ENCODE measurements around the gene IFIT1B.
"Not testable (repeated sequence)": the region's sequence is repeated elsewhere in the genome, so short reads cannot be mapped to it uniquely, and the experiment has no call there.

The IFIT1B gene

DNA sequence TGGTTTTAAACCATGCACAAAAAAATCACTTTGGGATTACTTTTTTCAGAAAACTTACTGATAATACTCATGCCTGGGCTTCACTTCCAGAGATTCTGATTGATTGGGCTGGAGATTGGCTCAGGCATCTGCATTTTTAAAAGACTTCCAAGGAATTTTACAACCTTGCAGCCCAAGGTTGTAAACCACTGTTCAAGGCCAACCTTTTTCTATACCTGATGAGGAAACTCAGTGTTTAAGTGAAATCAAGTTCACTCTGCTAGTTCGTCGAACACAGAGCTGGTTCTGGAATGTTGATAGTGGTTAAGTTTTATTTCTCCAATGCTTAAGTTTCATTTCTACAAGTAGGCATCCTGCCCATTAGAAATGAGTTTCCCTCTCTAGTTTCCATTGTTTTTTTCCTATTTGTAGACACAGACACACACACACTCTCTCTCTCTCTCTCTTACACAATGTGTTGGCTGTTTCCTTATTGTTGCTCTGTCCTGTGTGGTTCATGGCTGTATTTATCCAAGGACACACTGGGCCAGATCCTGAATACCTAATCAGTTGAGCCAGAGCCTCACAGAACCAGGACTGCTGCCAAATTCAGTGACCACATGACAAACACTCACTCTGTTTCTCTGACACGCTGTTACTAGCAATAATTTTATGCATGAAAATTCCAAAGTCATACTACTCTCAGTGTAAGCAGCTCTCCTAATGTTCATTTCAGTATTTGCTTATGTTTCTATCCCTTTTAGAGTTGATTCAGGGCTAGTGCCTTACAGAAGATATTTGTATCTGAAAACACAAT lies 3.7 kb upstream of the IFIT1B start:
- H3K4me1 ChIP-seq (ENCODE audit: insufficient read depth, low read length) = peaks cover 14% of the 10 kb centered on the region
- H3K27me3 ChIP-seq (ENCODE audit: insufficient read depth, low read length) = no peaks in the 10 kb centered on the region
- no peak overlapping the region for H3K4me3 ChIP-seq (ENCODE audit: low read length)
- no peaks in the 10 kb centered on the region for H3K9me3 ChIP-seq (ENCODE audit: low read length)
- H2AFZ ChIP-seq (ENCODE audit: low read depth, low read length) = no peak overlapping the region
- H3K36me3 ChIP-seq (ENCODE audit: insufficient read depth, low read length) = no peaks in the 10 kb centered on the region

- Histone ChIP-seq H3K36me3 (ENCODE audit: insufficient read depth, low read length) (no peaks in the 10 kb centered on the region), H3K4me3 (ENCODE audit: low read length) (no peak overlapping the region), H3K9me3 (ENCODE audit: low read length) (no peaks in the 10 kb centered on the region), H3K27me3 (ENCODE audit: insufficient read depth, low read length) (no peaks in the 10 kb centered on the region), H3K4me1 (ENCODE audit: insufficient read depth, low read length) (peaks cover 10% of the 10 kb centered on the region), H2AFZ (ENCODE audit: low read depth, low read length) (no peak overlapping the region)
Measured at GRCh38 chr10:89374713-89375141, 3.1 kb upstream of the IFIT1B start.

GRCh38 chr10:89379103-89379502 lies 1.2 kb downstream of the IFIT1B start:
- Histone ChIP-seq H2AFZ (ENCODE audit: low read depth, low read length) (no peak overlapping the region), H3K36me3 (ENCODE audit: insufficient read depth, low read length) (no peaks in the 10 kb centered on the region), H3K4me3 (ENCODE audit: low read length) (no peak overlapping the region), H3K9me3 (ENCODE audit: low read length) (no peaks in the 10 kb centered on the region), H3K4me1 (ENCODE audit: insufficient read depth, low read length) (peaks cover 7% of the 10 kb centered on the region), H3K27me3 (ENCODE audit: insufficient read depth, low read length) (no peaks in the 10 kb centered on the region)

DNA sequence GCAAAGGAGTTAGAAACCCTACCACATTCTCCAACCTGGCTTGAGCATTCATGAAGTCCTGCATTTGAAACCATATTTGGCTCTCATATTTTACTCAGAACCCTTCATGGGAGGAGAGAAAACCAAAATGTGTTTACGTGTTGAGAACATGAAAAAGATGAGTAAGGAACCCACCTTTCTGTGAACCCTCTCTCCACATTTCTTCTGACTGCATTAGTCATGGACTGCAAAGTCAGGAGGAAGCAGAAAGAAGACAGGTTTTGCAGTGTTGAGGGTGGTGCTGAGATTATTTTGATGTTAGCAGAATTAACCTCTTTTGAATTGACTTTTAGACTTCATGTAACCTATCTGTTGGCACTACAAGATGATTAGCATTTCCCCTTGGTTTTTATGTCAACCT lies 4.9 kb downstream of the IFIT1B start:
- Histone ChIP-seq H3K4me3 (ENCODE audit: low read length) (no peak overlapping the region), H3K4me1 (ENCODE audit: insufficient read depth, low read length) (no peaks in the 10 kb centered on the region), H3K27me3 (ENCODE audit: insufficient read depth, low read length) (no peaks in the 10 kb centered on the region), H2AFZ (ENCODE audit: low read depth, low read length) (no peak overlapping the region), H3K9me3 (ENCODE audit: low read length) (no peaks in the 10 kb centered on the region), H3K36me3 (ENCODE audit: insufficient read depth, low read length) (no peaks in the 10 kb centered on the region)

DNA sequence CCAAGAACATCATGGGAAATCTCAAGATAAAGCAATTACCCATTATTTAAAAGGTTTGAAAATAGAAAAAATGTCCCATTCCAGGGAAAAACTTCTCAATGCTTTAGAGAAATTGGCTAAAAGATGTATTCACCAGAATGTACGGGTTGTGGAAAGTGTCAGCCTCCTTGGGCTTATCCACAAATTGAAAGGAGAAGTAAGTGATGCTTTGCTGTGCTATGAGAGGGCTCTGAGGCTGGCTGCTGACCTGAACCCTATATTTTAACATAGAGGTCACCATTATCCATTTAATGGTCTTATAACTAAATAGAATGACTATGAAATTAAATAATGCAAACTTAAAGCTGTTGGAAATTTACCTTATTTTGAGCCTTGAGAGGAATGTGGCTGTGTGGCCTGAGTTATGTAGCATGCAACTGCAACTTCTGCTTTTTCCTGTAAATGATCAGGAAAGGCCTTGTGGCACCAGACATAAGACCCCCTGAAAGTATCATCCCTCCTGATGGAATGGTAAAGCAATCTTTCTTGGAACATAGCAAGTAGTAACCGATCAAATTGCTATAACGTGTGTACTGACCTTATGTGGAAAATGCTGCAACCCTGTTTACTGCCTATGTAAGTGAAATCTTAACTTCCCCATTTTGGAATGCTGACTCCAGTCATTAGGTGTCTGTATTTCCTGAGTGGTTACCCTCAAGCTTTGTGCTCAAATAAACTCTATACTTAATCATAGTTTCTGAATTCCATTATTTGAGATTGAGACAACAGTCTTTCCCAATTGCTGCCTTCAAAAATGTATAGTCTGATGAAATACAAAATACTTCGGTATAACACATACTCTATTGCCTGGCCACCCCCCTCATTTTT lies 6.9 kb downstream of the IFIT1B start:
- no peaks in the 10 kb centered on the region for H3K4me1 ChIP-seq (ENCODE audit: insufficient read depth, low read length)
- no peaks in the 10 kb centered on the region for H3K27me3 ChIP-seq (ENCODE audit: insufficient read depth, low read length)
- H3K9me3 ChIP-seq (ENCODE audit: low read length) = no peaks in the 10 kb centered on the region
- H2AFZ ChIP-seq (ENCODE audit: low read depth, low read length) = no peak overlapping the region
- no peak overlapping the region for H3K4me3 ChIP-seq (ENCODE audit: low read length)
- no peaks in the 10 kb centered on the region for H3K36me3 ChIP-seq (ENCODE audit: insufficient read depth, low read length)

DNA sequence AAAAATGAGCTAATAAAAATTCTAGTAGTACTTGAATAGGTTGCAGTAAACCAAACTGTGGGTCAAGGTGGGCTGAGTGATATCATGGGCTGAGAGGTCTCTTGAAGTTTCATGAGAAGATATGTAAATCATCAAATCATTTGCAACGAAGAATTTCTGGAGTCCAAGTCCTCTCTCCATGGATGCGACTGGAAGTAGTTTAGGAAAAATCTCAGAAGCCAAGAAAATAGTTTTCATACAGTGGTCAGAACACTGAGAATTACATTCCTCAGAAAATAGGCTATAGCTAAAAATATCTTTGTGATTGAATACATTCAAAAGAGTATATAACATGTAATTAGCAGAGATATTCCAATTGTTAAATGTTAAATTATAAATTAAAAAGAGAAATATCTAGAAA lies 10.9 kb downstream of the IFIT1B start:
- Histone ChIP-seq H3K27me3 (ENCODE audit: insufficient read depth, low read length) (no peaks in the 10 kb centered on the region), H3K36me3 (ENCODE audit: insufficient read depth, low read length) (no peaks in the 10 kb centered on the region), H3K4me1 (ENCODE audit: insufficient read depth, low read length) (peaks cover 9% of the 10 kb centered on the region), H2AFZ (ENCODE audit: low read depth, low read length) (no peak overlapping the region), H3K9me3 (ENCODE audit: low read length) (no peaks in the 10 kb centered on the region), H3K4me3 (ENCODE audit: low read length) (no peak overlapping the region)

DNA sequence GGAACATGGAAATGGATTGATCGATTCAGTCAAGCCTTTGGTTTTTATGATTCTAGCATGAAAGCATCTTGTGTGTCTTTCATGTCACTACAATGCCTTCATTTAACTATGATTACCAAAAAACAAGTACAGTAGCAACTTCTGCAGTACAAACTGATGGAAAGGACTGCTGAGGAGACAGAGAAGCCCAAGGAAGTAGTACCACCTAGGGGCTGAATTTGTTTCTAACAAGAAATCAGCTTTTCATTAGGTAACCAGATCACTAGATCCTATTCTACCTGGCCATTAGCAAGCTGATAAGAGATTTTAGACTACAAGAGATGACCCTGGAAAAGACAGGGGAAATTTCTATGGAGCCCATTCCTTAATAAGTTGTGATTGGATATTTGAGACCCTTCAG lies 11.4 kb downstream of the IFIT1B start:
- Histone ChIP-seq H2AFZ (ENCODE audit: low read depth, low read length) (no peak overlapping the region), H3K36me3 (ENCODE audit: insufficient read depth, low read length) (no peaks in the 10 kb centered on the region), H3K4me1 (ENCODE audit: insufficient read depth, low read length) (peaks cover 9% of the 10 kb centered on the region), H3K4me3 (ENCODE audit: low read length) (no peak overlapping the region), H3K9me3 (ENCODE audit: low read length) (no peaks in the 10 kb centered on the region), H3K27me3 (ENCODE audit: insufficient read depth, low read length) (no peaks in the 10 kb centered on the region)

DNA sequence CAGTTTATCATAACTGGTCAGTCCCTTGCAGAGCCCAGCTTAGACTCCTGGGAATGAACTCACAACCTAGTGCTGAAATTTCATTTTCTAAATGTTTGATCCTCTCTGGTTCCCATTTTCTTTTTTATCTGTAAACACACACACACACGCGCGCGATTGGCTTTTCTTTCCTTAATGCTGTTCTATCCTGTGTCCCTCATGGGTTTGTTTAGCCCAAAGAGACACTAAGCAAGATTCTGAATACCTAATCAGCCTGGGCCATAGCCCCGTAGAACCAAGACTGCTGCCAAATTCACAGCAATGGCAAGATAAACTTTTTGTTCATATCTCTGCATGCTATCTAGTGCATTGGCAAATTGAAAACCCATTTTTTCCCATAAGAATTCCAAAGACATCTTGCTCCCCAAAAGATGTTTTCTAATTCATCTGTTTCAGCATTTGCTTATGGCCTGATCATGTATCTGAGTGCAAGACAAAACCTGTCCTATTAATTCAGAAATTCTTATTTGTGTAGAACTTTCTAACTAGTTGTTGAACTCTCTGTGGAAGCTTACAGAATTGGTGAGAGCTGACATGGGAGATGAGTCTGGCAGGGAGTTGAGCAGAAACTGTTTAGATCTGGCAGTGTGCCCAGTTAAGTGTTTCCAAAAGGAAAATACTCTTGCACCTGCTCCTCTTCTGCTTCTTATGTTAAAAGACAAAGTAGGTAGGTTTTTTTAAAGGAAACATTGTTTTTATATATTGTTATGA lies 12.8 kb downstream of the IFIT1B start:
- Histone ChIP-seq H3K36me3 (ENCODE audit: insufficient read depth, low read length) (no peaks in the 10 kb centered on the region), H3K4me1 (ENCODE audit: insufficient read depth, low read length) (peaks cover 9% of the 10 kb centered on the region), H3K9me3 (ENCODE audit: low read length) (no peaks in the 10 kb centered on the region), H2AFZ (ENCODE audit: low read depth, low read length) (no peak overlapping the region), H3K27me3 (ENCODE audit: insufficient read depth, low read length) (no peaks in the 10 kb centered on the region), H3K4me3 (ENCODE audit: low read length) (no peak overlapping the region)

DNA sequence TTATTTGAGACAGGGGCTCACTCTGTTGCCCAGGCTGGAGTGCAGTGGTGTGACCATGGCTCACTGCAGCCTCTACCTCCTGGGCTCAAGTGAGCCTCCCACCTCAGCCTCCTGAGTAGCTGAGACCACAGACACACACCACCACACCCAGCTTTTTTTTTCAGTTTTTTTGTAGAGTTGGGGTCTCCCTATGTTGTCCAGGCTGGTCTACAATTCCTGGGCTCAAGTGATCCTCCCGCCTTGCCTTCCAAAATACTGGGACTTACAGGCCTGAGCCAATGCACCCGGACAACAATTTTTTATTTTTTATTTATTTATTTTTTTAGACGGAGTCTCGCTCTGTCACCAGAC lies 13.3 kb downstream of the IFIT1B start:
- H3K4me1 ChIP-seq (ENCODE audit: insufficient read depth, low read length) = not testable (repeated sequence)

DNA sequence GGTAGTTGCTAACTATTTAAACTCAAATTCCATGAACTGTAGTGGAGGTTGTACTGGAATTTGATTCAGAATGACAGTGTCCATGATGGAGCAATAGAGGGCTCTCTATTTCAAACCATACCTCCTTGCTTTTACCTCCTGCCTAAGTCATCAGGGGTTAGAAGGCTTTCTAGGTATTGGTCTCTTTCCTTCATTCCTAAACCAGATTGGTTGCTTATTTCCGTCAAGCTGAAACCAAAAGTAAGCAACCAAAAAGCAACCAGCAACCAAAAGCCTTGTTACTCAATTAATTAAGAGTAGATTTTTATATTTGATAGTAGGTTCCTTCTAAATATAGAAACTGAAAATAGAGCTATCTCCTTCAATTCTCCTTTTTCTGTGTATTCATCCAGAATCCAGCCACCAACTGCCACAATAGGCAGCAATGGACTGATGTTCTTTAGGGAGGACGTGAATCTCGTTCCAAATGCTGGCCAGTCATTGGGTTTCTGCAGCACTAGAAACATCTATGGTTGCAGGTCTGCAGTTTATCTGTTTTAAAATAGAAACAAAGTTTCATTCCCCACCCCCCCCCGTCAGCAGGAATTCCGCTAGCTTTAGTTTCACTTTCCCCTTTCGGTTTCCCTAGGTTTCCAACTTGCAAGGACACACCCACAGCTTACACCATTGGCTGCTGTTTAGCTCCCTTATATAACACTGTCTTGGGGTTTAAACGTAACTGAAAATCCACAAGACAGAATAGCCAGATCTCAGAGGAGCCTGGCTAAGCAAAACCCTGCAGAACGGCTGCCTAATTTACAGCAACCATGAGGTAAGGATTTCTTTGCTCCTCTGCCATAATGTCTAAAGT lies 14.3 kb downstream of the IFIT1B start, which contains the start of gene IFIT1:
Gene IFIT1, plus strand, starts transcription at position 717 of the 850 bp plus-strand sequence. Its CDS starts 90 bp downstream, at position 807.
- no peaks in the 10 kb centered on the region for H3K27me3 ChIP-seq (ENCODE audit: insufficient read depth, low read length)
- peaks cover 9% of the 10 kb centered on the region for H3K4me1 ChIP-seq (ENCODE audit: insufficient read depth, low read length)
- no peaks in the 10 kb centered on the region for H3K9me3 ChIP-seq (ENCODE audit: low read length)
- H2AFZ ChIP-seq (ENCODE audit: low read depth, low read length) = peak within 1 kb of the TSS; percentile 90
- H3K4me3 ChIP-seq (ENCODE audit: low read length) = peak within 1 kb of the TSS; percentile 54
- H3K36me3 ChIP-seq (ENCODE audit: insufficient read depth, low read length) = no peaks in the 10 kb centered on the region

More for the DNA sequence above, 13.3 kb downstream of the IFIT1B start:
- not testable (repeated sequence) for H3K27me3 ChIP-seq (ENCODE audit: insufficient read depth, low read length); H2AFZ ChIP-seq (ENCODE audit: low read depth, low read length); H3K4me3 ChIP-seq (ENCODE audit: low read length); H3K9me3 ChIP-seq (ENCODE audit: low read length); H3K36me3 ChIP-seq (ENCODE audit: insufficient read depth, low read length)

- no peaks in the 10 kb centered on the region for H3K27me3 ChIP-seq (ENCODE audit: insufficient read depth, low read length)
- peak overlapping the region; percentile 54 for H3K4me3 ChIP-seq (ENCODE audit: low read length)
- no peaks in the 10 kb centered on the region for H3K36me3 ChIP-seq (ENCODE audit: insufficient read depth, low read length)
- H2AFZ ChIP-seq (ENCODE audit: low read depth, low read length) = peak overlapping the region; percentile 90
- no peaks in the 10 kb centered on the region for H3K9me3 ChIP-seq (ENCODE audit: low read length)
- H3K4me1 ChIP-seq (ENCODE audit: insufficient read depth, low read length) = peaks cover 11% of the 10 kb centered on the region
Measured at GRCh38 chr10:89392974-89393373, 15.1 kb downstream of the IFIT1B start.

GRCh38 chr10:89393898-89394297 lies 16.0 kb downstream of the IFIT1B start:
- H3K4me1 ChIP-seq (ENCODE audit: insufficient read depth, low read length) = peaks cover 12% of the 10 kb centered on the region
- H3K36me3 ChIP-seq (ENCODE audit: insufficient read depth, low read length) = no peaks in the 10 kb centered on the region
- H3K27me3 ChIP-seq (ENCODE audit: insufficient read depth, low read length) = no peaks in the 10 kb centered on the region
- H3K4me3 ChIP-seq (ENCODE audit: low read length) = no peak overlapping the region
- no peaks in the 10 kb centered on the region for H3K9me3 ChIP-seq (ENCODE audit: low read length)
- no peak overlapping the region for H2AFZ ChIP-seq (ENCODE audit: low read depth, low read length)
